ENCODE data around the gene TNFRSF9. TPM values are rescaled to one million over a fixed set of nuclear protein-coding genes. Genes with fewer than 3 reads are reported as not detected.
A peak's percentile ranks its signal among the peaks of the same experiment; 100 is the strongest.

The TNFRSF9 gene
- total and polyA plus RNA-seq, 9 of the 15 experiments (the other 6 are each of a cell fraction or from before 2014, with no cell fraction given) = 0.04 to 0.29 (median 0.08) TPM; not detected in 1

GRCh38 chr1:7912743-7913557 is 27.7 kb downstream of the TNFRSF9 start:
- peak overlapping the region; percentile 14; the same call in 1 of the 2 replicates for H3K4me2 ChIP-seq (ENCODE audit: insufficient read depth, low read length)
- H3K36me3 ChIP-seq (ENCODE audit: control insufficient read depth, insufficient read depth, low read length) = no peaks in the 10 kb centered on the region
- FAIRE-seq (peak; percentile 42), ATAC-seq (peak; percentile 90), DNase-seq (ENCODE audit: extremely low read depth in 1 of 4, low spot score in 3 of 4) (peak in 2 of 4 experiments; percentile 31 to 48)
- CTCF ChIA-PET (ENCODE audit: low intra/inter-chr PET ratio) = no interaction called here
- H3K27me3 ChIP-seq (ENCODE audit: control insufficient read depth in 2 of 2, insufficient read depth in 2 of 2, low read length in 2 of 2) = peaks cover 8 to 11% of the 10 kb centered on the region in 2 experiments; a peak in 4 of 5 replicates
- WGBS (ENCODE audit: insufficient coverage, low coverage, missing lambda C conversion rate) = 3% methylated on average over 18 of the region's 18 CpGs
- H3K79me2 ChIP-seq (ENCODE audit: control insufficient read depth, insufficient read depth, low read length) = no peaks in the 10 kb centered on the region
- H3K9me1 ChIP-seq (ENCODE audit: control insufficient read depth, insufficient read depth, low read length) = no peaks in the 10 kb centered on the region
- intact Hi-C loops (cut with micrococcal nuclease) (no loop called here), in situ Hi-C loops (cut with MboI) (no loop called here)
- POLR2A ChIA-PET = interaction anchor here (0.9 to 1.2 kb wide), 4 partner anchors 9 to 30 kb away, joined by 3 read pairs; no protein-coding TSS in a partner anchor
- BruUV-seq (replicated peaks) = no TSS peak
- no peaks in the 10 kb centered on the region for H4K20me1 ChIP-seq (replicated peaks; ENCODE audit: control insufficient read depth, insufficient read depth, low read length)
- H3K9ac ChIP-seq (ENCODE audit: insufficient read depth in 1 of 2, low read depth in 2 of 2, low read length in 2 of 2) = peak overlapping the region in 1 of 2 experiments; percentile 49; a peak in 1 of 4 replicates
- no peaks in the 10 kb centered on the region for H3K9me3 ChIP-seq (replicated peaks; ENCODE audit: control insufficient read depth, insufficient read depth, low read depth, low read length)
- H2AFZ ChIP-seq (ENCODE audit: low read depth, low read length) = peak overlapping the region; percentile 35
- H3K27ac ChIP-seq (ENCODE audit: extremely low read depth, low read depth, low read length) = no peak overlapping the region
- H3K4me1 ChIP-seq (replicated peaks in 1 of 2; ENCODE audit: control insufficient read depth in 2 of 2, insufficient read depth in 2 of 2, low read length in 2 of 2) = peaks cover 4 to 5% of the 10 kb centered on the region in 2 experiments; a peak in 3 of 5 replicates
- TF ChIP-seq RCOR1 (IDR thresholded peaks at IDR 0.05; ENCODE audit: borderline replicate concordance in 1 of 2, low read depth in 2 of 2, low read length in 2 of 2) = peak in 1 of 2 experiments; percentile 57; a peak in 2 of 4 replicates
- TF ChIP-seq SPI1 (IDR thresholded peaks at IDR 0.05; ENCODE audit: borderline replicate concordance, low read depth, low read length) = peak; percentile 85
- TF ChIP-seq, protein P1, sequence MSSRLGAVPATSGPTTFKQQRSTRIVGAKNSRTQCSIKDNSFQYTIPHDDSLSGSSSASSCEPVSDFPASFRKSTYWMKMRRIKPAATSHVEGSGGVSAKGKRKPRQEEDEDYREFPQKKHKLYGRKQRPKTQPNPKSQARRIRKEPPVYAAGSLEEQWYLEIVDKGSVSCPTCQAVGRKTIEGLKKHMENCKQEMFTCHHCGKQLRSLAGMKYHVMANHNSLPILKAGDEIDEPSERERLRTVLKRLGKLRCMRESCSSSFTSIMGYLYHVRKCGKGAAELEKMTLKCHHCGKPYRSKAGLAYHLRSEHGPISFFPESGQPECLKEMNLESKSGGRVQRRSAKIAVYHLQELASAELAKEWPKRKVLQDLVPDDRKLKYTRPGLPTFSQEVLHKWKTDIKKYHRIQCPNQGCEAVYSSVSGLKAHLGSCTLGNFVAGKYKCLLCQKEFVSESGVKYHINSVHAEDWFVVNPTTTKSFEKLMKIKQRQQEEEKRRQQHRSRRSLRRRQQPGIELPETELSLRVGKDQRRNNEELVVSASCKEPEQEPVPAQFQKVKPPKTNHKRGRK (tag; IDR thresholded peaks at IDR 0.05) = peak; percentile 91
- no peak for TF ChIP-seq RFX1 (IDR thresholded peaks at IDR 0.05)
- peak in 1 of 2 experiments; percentile 22; a peak in 1 of 4 replicates for TF ChIP-seq HDAC1 (IDR thresholded peaks at IDR 0.05)
- no peak for TF ChIP-seq ZNF133 (CRISPR knock-in tag; IDR thresholded peaks at IDR 0.05)
- TF ChIP-seq ZNF316 (IDR thresholded peaks at IDR 0.05) = peak; percentile 24; the same call in 1 of the 2 replicates
- TF ChIP-seq HDAC2 (IDR thresholded peaks at IDR 0.05) = 0 out of 2 replicates have a peak, but pooled peaks have one; percentile 15
- peak; percentile 34 for TF ChIP-seq CBFA2T3 (IDR thresholded peaks at IDR 0.05)
- peak in 1 of 2 experiments; percentile 55; a peak in 1 of 4 replicates for TF ChIP-seq UBTF (IDR thresholded peaks at IDR 0.05; ENCODE audit: borderline replicate concordance in 1 of 2, low read depth in 2 of 2, low read length in 2 of 2)
- TF ChIP-seq HMG20A (CRISPR knock-in tag; conservative IDR thresholded peaks at IDR 0.05) = no peak
- peak; percentile 30; the same call in 1 of the 2 replicates for TF ChIP-seq HMBOX1 (IDR thresholded peaks at IDR 0.05)
- peak; percentile 78 to 87 for TF ChIP-seq KDM1A (IDR thresholded peaks at IDR 0.05)
- no peak overlapping the region for H3K4me3 ChIP-seq

Data from K562 (cell line).